MM.1S (cell line): ENCODE data around the gene POLR2M.

Experiments used
- DNase-seq: peaks from one replicate; pipeline ENCODE4 v3.0.0-alpha.2; 2015
- H2AFZ ChIP-seq: fragments of 300-600 bp; sonication (generic); 2 replicates; pipeline ENCODE4 v1.6.0; 2016; ENCODE audit warnings: antibody characterized with exemption, low read length
- H3F3A ChIP-seq: fragments of 300-600 bp; sonication (generic); 2 replicates; pipeline ENCODE4 v1.6.1; 2016; ENCODE audit warnings: mild to moderate bottlenecking, antibody characterized with exemption, low read length, moderate library complexity, mixed read lengths; ENCODE audit not compliant: insufficient read depth
- H3K27ac ChIP-seq: fragments of 300-600 bp; sonication (generic); 2 replicates; pipeline ENCODE4 v1.5.1; 2016; ENCODE audit warnings: mild to moderate bottlenecking, low read length
- H3K27me3 ChIP-seq: fragments of 300-600 bp; sonication (generic); replicated peaks from 2 replicates; pipeline ENCODE4 v1.6.0; 2016; ENCODE audit warnings: low read length; ENCODE audit not compliant: insufficient read depth
- H3K36me3 ChIP-seq: fragments of 300-600 bp; sonication (generic); replicated peaks from 2 replicates; pipeline ENCODE4 v1.6.1; 2016; ENCODE audit warnings: mild to moderate bottlenecking, low read length, mixed read lengths; ENCODE audit not compliant: insufficient read depth
- H3K4me1 ChIP-seq: fragments of 300-600 bp; sonication (generic); 2 replicates; pipeline ENCODE4 v1.6.1; 2016; ENCODE audit warnings: low read length, mixed read lengths
- H3K4me2 ChIP-seq: fragments of 300-600 bp; sonication (generic); 2 replicates; pipeline ENCODE4 v1.6.0; 2016; ENCODE audit warnings: low read depth, low read length
- H3K4me3 ChIP-seq: fragments of 300-600 bp; sonication (generic); 2 replicates; pipeline ENCODE4 v1.5.1; 2016; ENCODE audit warnings: low read length, mixed read lengths
- H3K79me2 ChIP-seq: fragments of 300-600 bp; sonication (generic); 2 replicates; pipeline ENCODE4 v1.6.1; 2016; ENCODE audit warnings: mixed run types, low read length, mixed read lengths
- H3K9ac ChIP-seq: fragments of 300-600 bp; sonication (generic); 2 replicates; pipeline ENCODE4 v1.6.1; 2016; ENCODE audit warnings: low read length, mixed read lengths
- H3K9me2 ChIP-seq: fragments of 300-600 bp; sonication (generic); replicated peaks from 2 replicates; pipeline ENCODE4 v1.6.1; 2016; ENCODE audit warnings: mild to moderate bottlenecking, low read length, mixed read lengths; ENCODE audit not compliant: insufficient read depth
- H3K9me3 ChIP-seq: fragments of 300-600 bp; sonication (generic); replicated peaks from 2 replicates; pipeline ENCODE4 v1.6.1; 2016; ENCODE audit warnings: mild to moderate bottlenecking, low read length, mixed read lengths; ENCODE audit not compliant: insufficient read depth
- H4K20me1 ChIP-seq: fragments of 300-600 bp; sonication (generic); 2 replicates; pipeline ENCODE4 v1.6.1; 2016; ENCODE audit warnings: mild to moderate bottlenecking, low read length, moderate library complexity, mixed read lengths; ENCODE audit not compliant: insufficient read depth
- CTCF ChIP-seq: fragments of 300-600 bp; sonication (generic); IDR thresholded peaks from 2 replicates; pipeline ENCODE4 v1.5.1; 2016; ENCODE audit warnings: antibody characterized with exemption, low read length, mixed read lengths
- EZH2 ChIP-seq: fragments of 300-600 bp; sonication (generic); optimal IDR thresholded peaks from 2 replicates; pipeline ENCODE3; 2017; ENCODE audit warnings: low read depth, mild to moderate bottlenecking, antibody characterized with exemption, low read length, mixed read lengths
- EZH2phosphoT487 ChIP-seq: fragments of 300-600 bp; sonication (generic); IDR thresholded peaks from 2 replicates; pipeline ENCODE4 v1.6.1; 2018; ENCODE audit warnings: antibody characterized with exemption, low read length

The POLR2M gene

GRCh38 chr15:57735891-57736290 lies 29.4 kb downstream of the POLR2M start:
- Histone ChIP-seq H3F3A (no peaks in the 10 kb centered on the region), H2AFZ (no peak overlapping the region), H3K36me3 (no peaks in the 10 kb centered on the region), H3K27me3 (no peaks in the 10 kb centered on the region), H3K9me3 (no peaks in the 10 kb centered on the region), H3K4me3 (no peak overlapping the region), H3K4me1 (no peaks in the 10 kb centered on the region), H3K27ac (no peak overlapping the region), H3K79me2 (no peaks in the 10 kb centered on the region), H4K20me1 (no peaks in the 10 kb centered on the region), H3K4me2 (no peak overlapping the region), H3K9me2 (no peaks in the 10 kb centered on the region), H3K9ac (no peak overlapping the region)
- no peak for DNase-seq
- no peak for TF ChIP-seq CTCF
- TF ChIP-seq EZH2 = no peak
- TF ChIP-seq EZH2phosphoT487 = no peak

GRCh38 chr15:57736591-57736990 lies 30.1 kb downstream of the POLR2M start:
- Histone ChIP-seq H3K4me2 (no peak overlapping the region), H3F3A (no peaks in the 10 kb centered on the region), H3K27ac (no peak overlapping the region), H3K4me1 (no peaks in the 10 kb centered on the region), H3K9ac (no peak overlapping the region), H3K4me3 (no peak overlapping the region), H3K36me3 (no peaks in the 10 kb centered on the region), H3K79me2 (no peaks in the 10 kb centered on the region), H4K20me1 (no peaks in the 10 kb centered on the region), H3K27me3 (no peaks in the 10 kb centered on the region), H3K9me3 (no peaks in the 10 kb centered on the region), H2AFZ (no peak overlapping the region), H3K9me2 (no peaks in the 10 kb centered on the region)
- no peak for DNase-seq
- no peak for TF ChIP-seq EZH2
- TF ChIP-seq EZH2phosphoT487 = no peak
- TF ChIP-seq CTCF = no peak

GRCh38 chr15:57738734-57739237 lies 32.3 kb downstream of the POLR2M start:
- Histone ChIP-seq H3K36me3 (no peaks in the 10 kb centered on the region), H3K9me2 (no peaks in the 10 kb centered on the region), H4K20me1 (no peaks in the 10 kb centered on the region), H2AFZ (no peak overlapping the region), H3K27me3 (no peaks in the 10 kb centered on the region), H3K27ac (no peak overlapping the region), H3F3A (no peaks in the 10 kb centered on the region), H3K4me1 (no peaks in the 10 kb centered on the region), H3K9me3 (no peaks in the 10 kb centered on the region), H3K9ac (no peak overlapping the region), H3K79me2 (no peaks in the 10 kb centered on the region), H3K4me2 (no peak overlapping the region), H3K4me3 (no peak overlapping the region)
- TF ChIP-seq EZH2phosphoT487 (no peak), CTCF (no peak), EZH2 (no peak)
- no peak for DNase-seq
